GM21360 (cell line): ENCODE results near the gene PRR33.
"Not testable (repeated sequence)": the region's sequence is repeated elsewhere in the genome, so short reads cannot be mapped to it uniquely, and the experiment has no call there.

Experiments used
- ATAC-seq: cut with Tn5 transposase; IDR thresholded peaks from one replicate; pipeline ENCODE4 v1.9.1; 2021; ENCODE audit warnings: mild to moderate bottlenecking, moderate library complexity; ENCODE audit not compliant: unreplicated experiment

The PRR33 gene

DNA sequence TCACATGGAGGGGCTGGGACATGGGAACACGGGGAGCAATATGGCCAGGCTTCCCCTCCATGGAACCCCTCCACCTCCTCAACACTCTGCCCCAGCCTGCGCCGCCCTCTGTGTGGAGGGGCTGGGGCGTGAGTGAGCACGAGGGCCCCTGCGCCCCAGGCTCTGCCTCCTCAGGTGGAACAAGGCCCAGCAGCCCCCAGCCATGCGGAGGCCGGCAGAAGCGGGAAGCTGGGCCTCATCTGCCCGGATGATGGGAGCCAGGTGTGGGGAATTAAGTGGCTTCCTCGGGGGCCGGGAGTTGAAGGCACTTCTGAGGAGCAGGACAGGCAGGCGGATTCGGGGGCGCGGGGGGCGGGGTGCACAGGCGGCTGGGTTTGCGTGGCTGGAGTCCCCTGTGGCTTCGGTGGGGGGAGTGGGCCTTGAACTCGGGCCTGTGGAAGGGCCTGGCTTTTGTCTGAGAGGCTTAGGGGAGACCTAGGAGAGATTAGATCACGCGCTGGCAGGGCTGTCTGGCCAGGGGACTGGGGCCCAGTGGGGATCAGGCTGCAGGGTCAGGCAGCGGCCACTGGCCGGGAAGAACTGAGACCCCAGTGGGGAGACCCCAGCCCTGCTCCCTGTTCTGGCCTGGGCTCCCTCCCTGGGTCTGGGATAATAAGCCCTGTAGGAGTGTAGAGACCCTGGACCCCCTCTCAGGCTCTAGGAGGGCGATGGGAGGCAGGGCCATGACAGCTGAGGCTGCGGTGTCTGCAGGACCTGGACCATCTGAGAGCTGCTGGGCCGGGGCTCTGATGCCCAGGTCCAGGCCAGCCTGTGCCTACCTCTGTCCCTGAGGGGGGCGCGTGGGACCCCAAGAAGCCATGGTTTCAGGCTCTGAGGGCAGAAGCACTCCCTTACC, 13.3 kb downstream of the PRR33 start:
- ATAC-seq, result no peak

DNA sequence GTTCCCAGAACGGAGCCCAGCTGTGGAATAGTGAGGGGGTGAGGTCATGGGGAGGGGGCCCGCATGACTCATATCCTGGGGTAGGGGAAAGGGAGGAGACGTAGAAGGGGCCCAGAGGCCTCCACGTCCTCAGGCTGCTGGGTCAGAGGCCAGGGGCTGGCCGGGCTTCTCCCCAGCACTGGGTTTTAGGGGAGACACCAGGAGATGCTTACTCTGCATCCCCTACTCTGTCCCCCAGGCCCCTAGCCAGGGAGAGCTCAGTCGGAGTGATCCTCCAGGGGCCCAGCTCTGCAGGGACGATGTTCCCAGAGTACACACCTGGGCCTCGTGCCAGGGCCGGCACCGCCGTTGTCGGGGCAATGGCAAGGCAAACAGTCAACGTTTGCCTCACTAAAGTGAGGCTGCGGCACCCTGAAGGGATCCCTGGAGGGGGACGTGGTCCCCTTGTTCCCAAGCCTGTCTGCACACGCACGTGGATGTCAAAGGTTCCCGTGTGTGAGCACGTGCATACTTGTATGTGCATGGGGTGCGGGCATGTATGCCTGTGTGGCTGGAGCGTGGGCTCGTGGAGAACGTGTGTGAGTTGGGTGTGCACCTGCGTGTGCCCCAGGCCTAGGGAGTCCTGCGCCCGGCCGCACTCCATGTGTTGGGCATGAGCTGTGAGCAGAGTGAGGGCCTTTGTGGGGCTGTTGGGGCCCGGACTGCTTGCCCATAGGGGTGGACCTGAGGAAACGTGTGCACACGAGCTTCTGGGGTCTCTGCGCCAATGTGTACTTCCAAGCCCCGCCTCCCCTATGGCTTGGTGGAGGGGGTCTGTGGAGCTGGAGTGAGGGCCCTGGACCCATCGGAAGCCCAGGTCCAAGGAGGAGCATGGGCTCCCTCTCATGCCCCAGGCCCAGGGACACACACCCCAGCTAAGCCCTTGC, 14.2 kb downstream of the PRR33 start:
- no peak for ATAC-seq

DNA sequence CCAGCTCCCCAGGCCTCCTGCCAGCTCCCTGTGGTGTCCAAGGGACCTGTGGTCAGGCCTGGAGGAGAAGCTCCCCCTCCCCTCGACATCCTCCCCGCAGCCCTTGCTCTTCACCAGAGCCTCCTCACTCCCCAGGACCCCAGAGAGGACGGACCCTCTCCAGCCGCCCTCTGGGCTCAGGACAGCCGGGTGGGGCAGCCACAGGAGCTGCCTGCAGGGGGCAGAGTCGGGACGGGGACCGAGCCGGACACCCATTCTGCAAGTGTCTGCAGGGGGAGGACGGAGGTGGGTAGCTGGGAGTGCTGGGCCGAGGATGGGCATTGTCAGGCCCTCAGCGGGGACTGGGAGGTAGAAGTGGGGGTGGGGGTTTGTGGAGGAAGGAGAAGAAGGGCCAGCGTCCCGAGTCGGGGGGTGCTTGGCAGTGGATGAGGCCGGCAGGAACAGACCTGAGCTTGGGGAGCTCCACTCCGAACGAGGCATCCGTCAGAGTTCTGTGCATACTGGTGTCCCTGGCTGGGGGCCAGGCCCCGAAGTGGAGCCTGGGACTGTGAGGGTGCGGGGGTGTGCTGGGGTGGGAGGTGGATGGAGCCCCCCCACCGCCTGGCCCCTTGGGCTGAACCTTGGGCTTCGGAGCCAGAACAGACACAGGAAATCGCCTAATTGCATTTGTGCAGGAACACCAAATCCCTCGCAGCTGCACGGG, 15.2 kb downstream of the PRR33 start:
- ATAC-seq, result no peak

DNA sequence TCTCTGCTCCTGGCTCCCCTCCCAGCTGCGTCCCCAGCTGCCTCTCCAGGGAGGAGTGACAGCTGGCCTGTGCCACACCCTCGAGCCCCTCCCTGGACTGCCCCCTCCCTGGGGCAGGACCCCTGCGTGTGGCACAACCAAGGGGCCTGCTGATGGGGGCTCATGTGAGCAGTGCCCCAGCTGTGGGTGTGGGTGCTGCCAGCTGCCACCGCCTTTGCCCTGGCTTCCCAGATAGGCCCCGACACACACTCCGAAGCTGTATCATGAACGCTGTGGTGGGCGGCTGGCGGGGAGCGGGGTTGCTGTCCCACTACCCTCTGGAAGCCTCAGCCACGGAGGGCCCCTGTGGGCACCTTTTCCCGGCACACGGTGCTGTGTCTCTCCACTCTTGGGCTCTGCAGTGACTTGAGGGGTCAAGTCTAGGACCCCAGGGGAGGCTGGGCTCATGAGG, 15.8 kb downstream of the PRR33 start:
- ATAC-seq, result not testable (repeated sequence)

DNA sequence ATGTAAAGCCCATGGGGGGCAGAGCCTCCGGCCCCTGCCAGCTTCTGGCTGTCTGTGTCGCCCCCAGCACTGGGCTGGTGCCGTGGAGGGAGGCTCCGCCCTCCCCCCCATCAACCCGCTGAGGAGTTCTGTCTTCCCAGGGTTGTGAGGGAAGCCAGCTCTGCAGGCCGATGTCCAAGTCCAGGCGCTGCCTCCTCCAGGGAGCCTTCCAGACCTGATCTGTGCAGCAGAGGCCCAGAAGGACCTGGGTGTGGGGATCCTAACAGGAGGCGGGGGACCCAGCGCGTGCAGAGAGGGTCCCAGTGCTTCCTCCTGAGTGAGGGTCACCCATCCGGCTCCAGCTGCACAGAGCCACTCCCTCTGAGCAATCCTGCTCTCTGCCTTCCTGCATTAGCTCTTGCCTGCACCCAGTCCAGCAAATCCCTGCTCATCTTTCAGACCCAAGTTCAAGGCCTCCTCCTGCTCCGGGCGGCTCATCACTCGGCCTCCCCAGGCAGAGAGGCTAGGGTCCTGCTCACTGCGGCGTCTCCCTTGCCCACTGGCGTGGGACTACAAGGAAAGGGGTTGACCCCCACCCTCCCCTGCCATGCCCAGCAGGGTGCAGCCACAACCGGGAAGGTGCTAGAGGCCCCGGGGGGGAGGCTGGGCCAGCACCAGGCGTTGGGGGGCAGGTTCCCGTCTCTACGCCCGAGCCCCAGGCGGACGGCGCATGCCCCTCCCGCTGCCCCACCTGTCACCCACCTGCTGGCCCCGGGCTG, 16.4 kb downstream of the PRR33 start:
- no peak for ATAC-seq

DNA sequence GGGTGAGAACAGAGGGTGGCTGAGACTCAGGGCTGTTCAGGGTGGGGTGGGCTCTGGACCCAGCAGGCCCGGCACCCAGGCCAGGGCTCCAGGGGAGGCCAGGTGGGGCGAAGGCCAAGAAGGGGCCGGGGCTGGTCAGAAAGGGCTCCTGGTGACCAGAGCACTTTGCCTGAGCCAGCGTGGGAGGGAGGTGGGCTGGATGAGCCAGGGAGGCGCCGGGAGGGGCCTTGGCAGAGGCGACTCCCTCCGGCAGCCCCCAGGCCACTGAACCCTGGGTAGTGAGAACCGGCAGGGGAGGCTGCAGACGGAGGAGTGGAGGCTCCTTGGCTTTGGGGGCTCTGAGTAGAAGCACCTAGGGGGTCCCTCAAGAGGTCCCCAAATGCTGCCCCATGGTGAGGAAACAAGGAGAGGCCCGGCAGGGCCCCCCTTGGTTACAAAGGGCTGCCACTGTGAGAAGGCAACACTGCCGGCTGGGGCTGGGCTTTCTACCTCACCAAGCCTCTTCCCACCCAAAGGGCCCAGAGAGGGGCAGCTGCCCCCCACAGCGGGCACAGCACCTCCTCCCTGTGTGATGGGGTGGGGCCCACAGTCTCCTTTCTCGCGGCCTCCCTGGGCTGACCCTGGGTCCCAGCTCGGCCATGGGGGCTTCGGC, 17.1 kb downstream of the PRR33 start:
- ATAC-seq, result not testable (repeated sequence)

DNA sequence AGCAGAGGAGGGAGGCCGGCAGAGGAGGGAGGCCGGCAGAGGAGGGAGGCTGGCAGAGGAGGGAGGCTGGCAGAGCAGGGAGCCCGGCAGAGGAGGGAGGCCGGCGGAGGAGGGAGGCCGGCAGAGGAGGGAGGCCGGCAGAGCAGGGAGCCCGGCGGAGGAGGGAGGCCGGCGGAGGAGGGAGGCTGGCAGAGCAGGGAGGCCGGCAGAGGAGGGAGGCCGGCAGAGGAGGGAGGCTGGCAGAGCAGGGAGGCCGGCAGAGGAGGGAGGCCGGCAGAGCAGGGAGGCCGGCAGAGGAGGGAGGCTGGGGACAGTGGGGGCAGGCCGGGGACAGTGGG, 17.9 kb downstream of the PRR33 start:
- ATAC-seq, result not testable (repeated sequence)

DNA sequence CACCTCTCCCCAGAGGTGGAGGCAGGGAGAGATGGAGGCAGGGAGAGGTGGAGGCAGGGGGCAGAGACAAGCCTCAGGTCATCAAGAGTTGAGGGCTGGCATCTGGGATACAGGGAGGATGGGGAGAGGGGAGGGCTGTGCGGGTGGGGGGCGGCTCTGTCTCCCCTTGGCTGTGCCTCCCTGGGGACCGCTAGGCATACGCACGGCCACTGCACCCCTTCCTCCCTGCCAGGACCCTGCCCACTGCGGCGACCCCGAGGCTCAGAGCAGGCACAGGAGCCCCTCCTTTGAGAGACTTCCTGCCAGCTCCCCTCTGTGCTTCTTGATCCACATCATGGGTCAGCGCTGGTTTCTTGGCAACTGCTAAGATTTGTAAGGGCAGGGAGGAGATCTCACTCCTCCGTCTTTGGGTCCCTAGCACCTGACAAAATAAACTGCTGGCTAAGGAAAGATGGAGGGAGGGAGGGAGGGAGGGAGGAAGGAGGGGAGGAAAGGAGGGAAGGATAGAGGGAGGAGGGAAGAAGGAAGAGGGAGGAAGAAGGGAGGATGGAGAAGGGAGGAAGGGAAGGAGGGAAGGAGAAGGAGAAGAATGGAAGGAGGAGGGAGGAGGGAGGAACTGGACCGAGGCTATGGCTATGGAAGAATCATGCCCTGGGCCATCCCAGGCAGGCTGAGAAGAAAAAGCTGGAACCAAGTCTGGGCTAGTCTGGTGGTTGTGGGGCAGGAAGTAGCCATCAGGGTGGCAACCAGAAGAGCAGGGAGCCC, 18.5 kb downstream of the PRR33 start:
- no peak for ATAC-seq

DNA sequence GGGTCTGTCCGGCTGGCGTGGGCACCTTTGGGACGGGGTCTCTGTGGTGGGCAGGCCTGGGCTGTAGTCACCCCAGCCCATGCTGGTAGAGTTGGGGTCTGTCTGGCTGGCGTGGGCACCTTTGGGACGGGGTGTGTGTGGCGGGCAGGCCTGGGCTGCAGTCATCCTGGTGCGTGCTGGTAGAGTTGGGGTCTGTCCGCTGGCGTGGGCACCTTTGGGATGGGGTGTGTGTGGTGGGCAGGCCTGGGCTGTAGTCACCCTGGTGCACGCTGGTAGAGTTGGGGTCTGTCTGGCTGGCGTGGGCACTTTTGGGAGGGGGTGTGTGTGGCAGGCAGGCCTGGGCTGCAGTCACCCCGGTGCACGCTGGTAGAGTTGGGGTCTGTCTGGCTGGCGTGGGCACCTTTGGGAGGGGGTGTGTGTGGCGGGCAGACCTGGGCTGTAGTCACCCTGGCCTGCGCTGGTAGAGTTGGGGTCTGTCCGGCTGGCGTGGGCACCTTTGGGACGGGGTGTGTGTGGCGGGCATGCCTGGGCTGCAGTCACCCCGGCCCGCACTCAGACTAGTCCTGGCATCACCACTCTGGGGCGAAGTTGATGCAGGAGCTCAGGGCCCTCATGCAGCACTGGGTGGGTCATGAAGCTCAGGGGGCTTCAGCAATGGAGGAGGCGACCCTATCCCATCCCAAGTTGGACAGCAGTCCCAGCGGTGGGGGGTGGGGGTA, 19.3 kb downstream of the PRR33 start:
- ATAC-seq, result no peak

DNA sequence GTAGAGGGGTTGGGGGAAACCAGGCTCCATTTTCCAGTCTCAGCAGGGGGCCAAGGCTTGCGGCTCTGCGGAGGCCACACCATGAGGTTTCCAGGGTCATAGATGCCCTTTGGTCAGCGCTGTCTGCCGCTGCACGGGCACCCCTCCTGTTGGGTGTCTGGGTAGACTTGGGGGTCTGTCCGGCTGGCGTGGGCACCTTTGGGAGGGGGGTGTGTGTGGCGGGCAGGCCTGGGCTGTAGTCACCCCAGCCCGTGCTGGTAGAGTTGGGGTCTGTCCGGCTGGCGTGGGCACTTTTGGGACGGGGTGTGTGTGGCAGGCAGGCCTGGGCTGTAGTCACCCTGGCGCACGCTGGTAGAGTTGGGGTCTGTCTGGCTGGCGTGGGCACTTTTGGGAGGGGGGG, 20.2 kb downstream of the PRR33 start:
- ATAC-seq, result no peak

DNA sequence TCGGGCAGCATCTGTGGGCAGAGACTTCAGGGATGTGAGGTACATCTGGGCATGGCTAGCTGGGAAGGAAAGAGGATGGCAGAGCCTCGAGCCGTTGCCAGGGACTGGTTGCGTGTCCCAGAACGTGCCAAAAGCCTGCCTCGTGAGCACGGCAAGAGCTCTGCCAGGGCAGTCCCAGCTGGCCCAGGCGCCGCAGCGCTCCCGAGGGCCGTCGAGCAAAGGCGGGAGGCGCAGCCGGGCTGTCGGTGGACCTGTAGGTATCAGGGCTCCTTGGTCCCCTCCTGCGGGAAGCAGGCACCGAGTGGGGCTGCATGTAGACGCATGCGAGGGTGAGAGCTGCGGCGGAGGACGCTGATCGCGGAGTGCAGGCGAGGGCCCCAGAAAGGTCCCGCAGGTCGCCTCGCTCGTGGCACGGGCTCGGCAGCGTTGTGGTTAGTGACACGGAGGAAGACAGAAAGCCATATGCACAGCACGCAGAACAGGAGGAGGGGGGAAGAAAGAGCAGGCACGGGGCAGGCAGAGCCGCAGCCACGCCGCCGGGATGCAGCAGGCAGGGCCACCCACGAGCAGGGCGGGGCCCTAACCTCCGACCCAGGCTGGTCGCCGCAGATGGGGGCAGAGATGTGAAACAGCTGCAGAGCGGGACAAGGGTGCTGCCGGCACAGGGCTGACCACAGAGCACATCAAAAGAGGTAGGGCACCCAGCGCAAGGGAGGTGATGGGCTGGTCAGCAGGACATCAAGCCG, 20.8 kb downstream of the PRR33 start:
- ATAC-seq, result no peak

DNA sequence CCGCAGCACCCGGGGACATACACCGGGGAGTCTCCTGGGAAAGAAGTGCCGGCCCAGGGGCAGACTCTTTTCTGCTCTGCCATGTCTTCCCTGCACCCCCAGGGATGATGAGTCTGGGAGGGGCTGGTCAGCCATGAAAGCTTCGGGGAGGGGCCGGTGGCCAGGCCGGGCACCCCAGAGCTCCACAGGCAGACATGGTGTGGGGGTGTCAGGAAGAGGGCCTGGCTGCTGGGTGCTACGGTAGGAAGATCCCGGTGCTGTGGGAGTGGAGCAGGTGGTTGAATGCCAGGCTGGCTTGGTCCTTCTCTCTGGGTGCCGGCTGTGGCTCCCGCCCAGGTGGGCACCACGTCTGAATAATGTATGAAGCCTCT, 21.4 kb downstream of the PRR33 start:
- ATAC-seq, result no peak

DNA sequence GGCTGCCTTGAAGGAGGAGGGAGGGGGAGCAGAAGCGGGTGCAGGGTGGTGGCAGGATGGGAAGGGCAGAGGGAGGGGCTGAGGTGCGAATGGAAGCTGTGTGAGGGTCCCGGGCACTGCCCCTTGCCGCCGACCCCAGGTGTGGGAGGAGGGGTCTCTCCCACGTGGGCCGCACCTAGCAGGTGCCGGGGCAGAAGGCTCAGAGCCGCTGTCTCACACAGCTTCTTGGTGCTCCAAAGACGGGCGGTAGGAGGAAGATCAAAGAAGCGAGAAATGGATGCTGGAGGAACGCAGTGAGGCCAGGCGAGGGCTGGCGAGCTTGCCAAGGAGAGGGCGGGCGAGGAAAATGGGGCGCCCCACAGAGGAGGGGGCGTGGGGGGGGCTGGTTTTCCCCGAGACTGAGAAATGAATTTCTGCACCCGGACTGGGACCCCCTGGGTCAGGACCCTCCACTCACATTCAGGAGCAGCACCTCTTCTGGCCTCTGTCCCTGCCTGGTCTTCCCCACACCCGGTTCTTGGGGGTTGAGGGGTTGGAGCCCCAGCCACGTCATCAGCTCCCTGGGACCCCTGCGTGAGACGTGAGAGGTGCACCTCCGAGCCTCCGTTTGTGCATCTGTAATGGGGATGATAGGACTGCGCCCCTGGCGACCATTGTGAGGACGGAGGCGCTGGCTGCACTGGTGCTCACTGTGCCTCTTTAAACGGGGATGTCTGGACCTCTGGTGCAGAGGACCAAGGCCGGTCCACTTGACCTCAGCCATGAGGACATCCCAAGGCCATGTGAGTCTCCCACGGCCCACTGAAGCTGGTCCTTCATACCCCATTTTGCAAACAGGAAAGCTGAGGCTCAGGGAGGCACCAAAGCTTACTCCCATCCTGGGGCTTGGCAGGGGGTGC, 22.0 kb downstream of the PRR33 start:
- no peak for ATAC-seq

DNA sequence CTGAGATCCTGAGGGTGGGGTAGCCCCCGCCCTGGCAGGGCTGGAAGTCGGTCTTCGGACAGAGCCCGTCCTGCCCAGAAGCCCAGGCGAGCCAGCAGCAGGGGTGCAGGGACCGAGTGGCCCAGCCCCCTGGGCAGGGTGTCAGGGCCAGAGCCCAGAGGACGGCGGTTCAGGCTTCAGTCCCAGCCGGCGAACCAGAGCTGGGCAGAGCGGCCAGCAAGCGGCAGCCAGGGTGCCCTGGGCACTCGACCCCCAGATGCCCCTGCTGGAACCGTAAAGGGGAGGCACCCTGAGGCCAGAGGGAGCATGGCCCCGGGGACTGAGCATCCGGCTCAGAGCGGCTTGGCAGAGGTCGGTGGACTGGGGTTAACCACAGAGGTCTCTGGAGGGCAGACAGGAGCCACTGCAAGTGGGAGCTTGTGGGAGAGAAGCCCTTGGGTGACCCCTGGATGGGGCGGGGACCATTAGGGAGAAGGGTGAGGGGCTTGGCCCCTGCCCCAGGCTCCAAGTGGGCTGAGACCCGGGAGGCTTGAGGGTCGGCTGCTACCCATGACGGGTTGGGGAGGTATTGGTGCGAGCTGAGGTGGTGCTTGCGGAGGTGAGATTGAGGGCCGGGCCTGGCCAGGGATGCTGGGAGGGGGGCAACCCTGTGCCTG, 22.9 kb downstream of the PRR33 start:
- ATAC-seq, result no peak

DNA sequence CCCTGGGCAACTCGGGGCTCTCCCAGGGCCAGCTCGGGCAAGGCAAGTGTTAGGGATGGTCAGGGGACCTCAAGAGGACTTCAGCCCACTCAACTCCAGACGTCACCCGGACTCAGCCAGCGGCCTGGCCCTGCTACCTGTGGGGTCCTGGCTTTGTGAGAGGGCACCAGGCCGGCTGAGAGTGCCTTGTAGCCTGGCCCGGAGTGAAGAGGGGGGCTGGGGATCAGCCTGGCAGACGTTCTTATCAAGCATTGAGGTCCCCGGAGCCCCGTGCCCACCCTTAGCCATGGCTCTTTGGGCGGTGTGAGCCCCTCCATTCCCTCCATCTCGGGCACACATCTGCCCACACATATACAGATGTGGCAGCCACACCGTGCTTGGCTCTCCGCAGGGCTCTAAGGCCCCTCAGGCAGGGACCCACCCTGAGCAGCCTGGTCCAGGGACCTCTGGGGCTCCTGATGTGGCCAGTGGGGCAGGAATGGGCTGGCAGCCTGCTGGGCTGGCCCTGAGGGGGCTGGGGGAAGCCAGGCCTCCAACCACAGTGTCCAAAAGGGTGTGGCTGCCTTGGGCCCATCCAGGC, 23.5 kb downstream of the PRR33 start:
- no peak for ATAC-seq

DNA sequence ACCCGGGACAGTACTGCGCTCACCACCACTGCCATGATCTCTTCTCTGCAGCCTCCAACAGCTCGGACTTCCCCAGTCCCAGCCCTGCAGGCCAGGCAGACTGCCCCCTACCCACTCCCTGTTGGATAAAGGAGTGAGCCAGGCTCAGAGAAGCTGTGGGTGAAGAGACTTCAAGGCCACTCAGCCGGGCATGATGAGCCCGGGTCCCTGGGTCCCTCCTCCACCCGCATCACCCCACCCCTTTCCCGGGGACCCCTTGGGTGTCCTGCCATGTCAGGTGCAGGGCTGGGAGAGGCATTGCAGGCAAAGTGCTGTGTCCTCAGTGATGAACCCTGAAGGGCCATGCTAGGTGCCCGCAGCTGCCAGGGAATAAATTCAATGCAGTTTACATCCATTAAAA, 24.3 kb downstream of the PRR33 start:
- no peak for ATAC-seq
